Stimulated activated CD4-positive, alpha-beta T cell treated with anti-CD3 and anti-CD28 coated beads, TNF-alpha, amount 100 ng/mL, for 1 hour (primary cell): ENCODE measurements around the gene ARL6.
A peak's percentile ranks its signal among the peaks of the same experiment; 100 is the strongest.
"Not testable (repeated sequence)": the region's sequence is repeated elsewhere in the genome, so short reads cannot be mapped to it uniquely, and the experiment has no call there.

Source experiments
- DNase-seq, 3 donors: peaks; one replicate each; pipeline ENCODE4 v3.0.0-alpha.2; 2020; ENCODE audit warnings: low read depth in 3 of 3, low spot score in 1 of 3

Gene ARL6

GRCh38 chr3:97821287-97821773, 56.8 kb downstream of the ARL6 start:
- DNase-seq: peak in 1 of 3 donors; percentile 0

DNA sequence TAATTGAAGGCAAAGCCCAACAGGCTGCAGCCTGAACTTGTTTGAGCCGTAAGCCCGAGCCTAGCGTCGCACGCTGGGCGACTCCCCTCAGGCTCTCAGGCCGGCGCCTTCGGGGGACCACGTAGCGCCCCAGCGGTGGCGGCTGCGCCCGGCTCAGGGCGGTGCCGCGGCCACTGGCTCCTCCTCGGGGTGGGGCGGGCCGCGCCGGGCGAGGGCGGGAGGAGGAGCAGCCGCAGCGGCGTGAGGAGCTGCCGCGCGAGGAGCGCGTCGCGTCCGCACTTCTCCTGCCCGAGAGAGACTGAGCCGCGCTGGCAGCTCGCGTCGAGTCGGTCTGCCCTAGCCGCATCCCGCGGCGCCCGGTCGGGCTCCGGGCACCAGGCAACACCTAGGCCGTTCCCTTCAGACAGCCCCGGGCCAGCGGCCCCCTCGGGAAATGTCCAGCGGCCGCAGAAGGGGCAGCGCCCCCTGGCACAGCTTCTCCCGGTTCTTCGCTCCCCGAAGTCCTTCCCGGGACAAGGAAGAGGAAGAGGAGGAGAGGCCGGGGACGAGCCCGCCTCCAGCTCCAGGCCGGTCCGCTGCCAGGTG, 57.3 kb downstream of the ARL6 start, which contains the start of gene CRYBG3:
CRYBG3 (plus strand) TSS at position 238 of the 585 bp plus-strand sequence; CDS start at position 434, 196 bp downstream.
- peak; percentile 44 to 74 (median 59) for DNase-seq

DNA sequence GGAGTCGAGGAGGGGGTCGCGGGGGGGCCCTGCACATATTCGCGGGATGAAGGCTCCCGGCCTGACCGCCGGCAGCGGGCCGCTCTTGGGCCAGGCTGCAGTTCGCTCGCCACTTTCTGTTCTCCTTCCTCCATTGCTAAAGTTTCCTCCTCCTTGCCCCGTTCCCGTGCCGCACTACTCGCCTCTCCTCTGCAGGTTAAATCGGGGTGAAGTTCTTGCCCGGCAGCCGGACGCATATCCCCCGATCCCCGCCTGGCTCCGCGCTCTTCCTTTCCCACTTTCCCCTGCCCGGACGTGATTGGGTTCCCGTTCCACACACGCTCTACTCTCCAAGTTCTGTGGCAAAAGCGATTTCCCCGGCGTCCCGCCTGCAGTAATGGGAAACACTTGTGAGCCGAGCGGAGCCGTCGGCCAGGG, 57.8 kb downstream of the ARL6 start:
- DNase-seq: peak in 1 of 3 donors; percentile 1

- DNase-seq: no peak
Observed at GRCh38 chr3:97823046-97824004, 58.8 kb downstream of the ARL6 start.

- no peak for DNase-seq
Observed at GRCh38 chr3:97825101-97825500, 60.5 kb downstream of the ARL6 start.

GRCh38 chr3:97827741-97828471, 63.3 kb downstream of the ARL6 start:
- no peak for DNase-seq

GRCh38 chr3:97829198-97829597, 64.6 kb downstream of the ARL6 start:
- DNase-seq: no peak

- DNase-seq: no peak
Observed at GRCh38 chr3:97830638-97831037, 66.1 kb downstream of the ARL6 start.

GRCh38 chr3:97831140-97831539, 66.6 kb downstream of the ARL6 start:
- no peak for DNase-seq

- not testable (repeated sequence) for DNase-seq
Observed at GRCh38 chr3:97833184-97833583, 68.6 kb downstream of the ARL6 start.

- DNase-seq: no peak
Observed at GRCh38 chr3:97835761-97836160, 71.2 kb downstream of the ARL6 start.

- DNase-seq: no peak
Observed at GRCh38 chr3:97838393-97838792, 73.8 kb downstream of the ARL6 start.

- no peak for DNase-seq
Observed at GRCh38 chr3:97839944-97840343, 75.4 kb downstream of the ARL6 start.

GRCh38 chr3:97841304-97841703, 76.7 kb downstream of the ARL6 start:
- no peak for DNase-seq

DNA sequence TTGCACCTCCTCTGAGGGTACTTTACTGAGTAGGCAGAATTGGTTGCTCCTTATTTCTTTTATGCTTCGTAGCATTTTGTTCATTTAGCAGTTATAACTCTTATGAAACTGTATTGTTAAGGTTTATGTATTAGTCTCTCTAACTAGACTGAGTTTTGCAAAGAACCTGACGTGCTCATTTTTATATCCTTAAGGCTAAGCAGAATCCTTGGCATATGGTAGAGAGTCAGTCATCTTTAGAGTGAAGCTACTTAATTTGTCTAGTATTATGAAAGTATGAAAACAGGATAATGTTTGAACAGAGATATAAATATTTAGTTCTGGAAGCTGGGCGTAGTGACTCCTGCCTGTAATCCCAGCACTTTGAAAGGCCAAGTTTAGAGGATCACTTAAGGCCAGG, 77.4 kb downstream of the ARL6 start:
- DNase-seq: no peak

DNA sequence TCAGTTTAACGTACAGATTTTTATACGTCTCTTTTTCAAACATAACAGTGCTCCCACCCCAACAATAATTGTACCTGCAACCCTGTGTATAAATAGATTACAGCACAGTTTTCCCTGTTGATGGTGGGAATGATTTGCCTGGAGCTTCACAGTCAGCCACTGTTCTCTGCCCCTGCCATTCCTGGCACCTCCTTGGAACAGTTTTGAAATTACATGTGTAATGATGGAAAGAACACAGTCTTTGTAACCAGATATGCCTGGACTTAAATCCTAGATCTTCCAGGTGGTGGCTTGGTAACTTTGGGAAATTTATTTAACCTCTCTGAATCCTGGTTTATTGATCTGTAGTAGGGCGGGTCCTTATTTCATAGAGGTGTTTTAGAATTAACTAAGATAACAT, 84.2 kb downstream of the ARL6 start:
- DNase-seq: no peak
